GM10248 (cell line): ENCODE results near the gene MAN2A1.

Experiments
- CTCF ChIA-PET: fragments of 300-600 bp; sonication (Branson Sonifier 250); formaldehyde crosslinking; extraction: SDS; loops from one replicate; lab custom pipeline; 2021; ENCODE audit warnings: antibody characterized with exemption; lab: Yijun Ruan, JAX
- POLR2A ChIA-PET: fragments of 350-650 bp; sonication (Branson Sonifier 250); formaldehyde crosslinking; extraction: SDS; loops from one replicate; lab custom pipeline; 2020; ENCODE audit warnings: antibody characterized with exemption; lab: Yijun Ruan, JAX
- DNase-seq: peaks from one replicate; pipeline ENCODE4 v3.0.0; 2012; ENCODE audit errors: extremely low spot score
- CTCF ChIP-seq: IDR thresholded peaks from 2 replicates; pipeline ENCODE4 v1.5.1; 2012; ENCODE audit warnings: mild to moderate bottlenecking, low read depth; ENCODE audit errors: extremely low read depth, missing control alignments, control extremely low read depth

Gene MAN2A1

GRCh38 chr5:109706095-109706494, 16.4 kb downstream of the MAN2A1 start:
- ChIA-PET POLR2A (no interaction called here), CTCF (interaction anchor here (1.2 kb wide), 1 partner anchor 20 kb away, joined by 4 read pairs; no protein-coding TSS in a partner anchor)
- no peak for DNase-seq
- TF ChIP-seq CTCF = no peak

- ChIA-PET POLR2A (no interaction called here), CTCF (interaction anchor here (1.1 to 1.8 kb wide), 2 partner anchors 18 kb away, joined by 3 to 6 read pairs; partner anchors contain the start of gene MAN2A1)
- DNase-seq = no peak
- no peak for TF ChIP-seq CTCF
Measured at GRCh38 chr5:109707531-109707930, 17.8 kb downstream of the MAN2A1 start.

GRCh38 chr5:109708813-109709212, 19.1 kb downstream of the MAN2A1 start:
- no peak for DNase-seq
- TF ChIP-seq CTCF = no peak
- CTCF ChIA-PET = interaction anchor here (0.7 to 1.8 kb wide), 3 partner anchors 12 to 20 kb away, joined by 3 to 6 read pairs (median 4); partner anchors contain the start of gene MAN2A1
- POLR2A ChIA-PET = no interaction called here

GRCh38 chr5:109709225-109709624, 19.5 kb downstream of the MAN2A1 start:
- ChIA-PET POLR2A (no interaction called here), CTCF (interaction anchor here (1.0 kb wide), 1 partner anchor 13 kb away, joined by 4 read pairs; no protein-coding TSS in a partner anchor)
- TF ChIP-seq CTCF = no peak

GRCh38 chr5:109711673-109712072, 21.9 kb downstream of the MAN2A1 start:
- POLR2A ChIA-PET = no interaction called here
- no peak for TF ChIP-seq CTCF
- DNase-seq = no peak
- CTCF ChIA-PET = interaction anchor here (1.1 to 1.9 kb wide), 3 partner anchors 10 to 20 kb away, joined by 3 to 10 read pairs (median 3); no protein-coding TSS in a partner anchor

More at GRCh38 chr5:109709225-109709624, 19.5 kb downstream of the MAN2A1 start:
- no peak for DNase-seq

GRCh38 chr5:109713453-109713852, 23.7 kb downstream of the MAN2A1 start:
- no peak for DNase-seq
- CTCF ChIA-PET = no interaction called here

More at GRCh38 chr5:109713453-109713852, 23.7 kb downstream of the MAN2A1 start:
- TF ChIP-seq CTCF = no peak
- POLR2A ChIA-PET = no interaction called here
